ENCODE measurements around the gene SH3GL1.

DNA sequence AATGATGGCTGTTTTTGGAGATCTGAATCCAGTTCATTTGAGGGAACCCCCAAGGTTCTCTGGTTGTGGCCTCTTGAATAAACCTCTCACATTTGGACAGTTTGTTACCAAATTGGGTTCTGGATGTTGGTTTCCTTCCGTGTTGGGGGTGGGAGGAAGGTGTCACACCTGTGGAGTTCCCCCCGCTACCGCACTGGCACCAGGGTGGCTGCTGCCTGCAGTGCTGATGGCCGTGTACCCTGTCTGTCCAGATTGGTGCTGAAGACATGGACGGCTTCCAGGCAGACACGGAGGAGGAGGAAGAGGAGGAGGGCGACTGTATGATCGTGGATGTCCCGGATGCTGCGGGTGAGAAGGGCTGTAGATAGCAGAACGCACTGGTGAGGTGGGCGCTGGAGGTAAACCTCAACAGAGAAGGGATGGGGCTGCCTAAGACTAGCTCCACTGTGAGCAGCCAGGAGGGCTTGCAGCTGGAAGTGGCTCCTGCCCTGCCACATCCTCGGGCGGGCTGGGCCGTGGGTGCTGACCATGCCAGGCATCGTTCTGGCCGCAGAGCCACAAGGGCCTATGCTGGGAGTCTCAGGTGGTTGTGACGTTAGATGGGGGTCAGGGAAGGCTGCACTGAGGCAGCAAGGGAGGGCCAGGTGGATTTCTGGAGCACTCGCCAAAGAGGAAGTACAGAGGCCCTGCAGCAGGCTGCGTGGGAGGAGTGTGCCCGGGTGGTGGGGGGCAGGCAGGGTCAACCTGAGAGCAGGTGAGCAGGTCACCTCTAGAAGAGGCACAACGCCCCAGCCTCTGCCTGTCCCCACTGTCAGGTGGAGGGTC lies 41.9 kb upstream of the SH3GL1 start:
- TF ChIP-seq, protein P1, sequence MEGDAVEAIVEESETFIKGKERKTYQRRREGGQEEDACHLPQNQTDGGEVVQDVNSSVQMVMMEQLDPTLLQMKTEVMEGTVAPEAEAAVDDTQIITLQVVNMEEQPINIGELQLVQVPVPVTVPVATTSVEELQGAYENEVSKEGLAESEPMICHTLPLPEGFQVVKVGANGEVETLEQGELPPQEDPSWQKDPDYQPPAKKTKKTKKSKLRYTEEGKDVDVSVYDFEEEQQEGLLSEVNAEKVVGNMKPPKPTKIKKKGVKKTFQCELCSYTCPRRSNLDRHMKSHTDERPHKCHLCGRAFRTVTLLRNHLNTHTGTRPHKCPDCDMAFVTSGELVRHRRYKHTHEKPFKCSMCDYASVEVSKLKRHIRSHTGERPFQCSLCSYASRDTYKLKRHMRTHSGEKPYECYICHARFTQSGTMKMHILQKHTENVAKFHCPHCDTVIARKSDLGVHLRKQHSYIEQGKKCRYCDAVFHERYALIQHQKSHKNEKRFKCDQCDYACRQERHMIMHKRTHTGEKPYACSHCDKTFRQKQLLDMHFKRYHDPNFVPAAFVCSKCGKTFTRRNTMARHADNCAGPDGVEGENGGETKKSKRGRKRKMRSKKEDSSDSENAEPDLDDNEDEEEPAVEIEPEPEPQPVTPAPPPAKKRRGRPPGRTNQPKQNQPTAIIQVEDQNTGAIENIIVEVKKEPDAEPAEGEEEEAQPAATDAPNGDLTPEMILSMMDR (conservative IDR thresholded peaks at IDR 0.05; ENCODE audit: low read depth, low read length), result no peak
- no peak for TF ChIP-seq EZH2 (IDR thresholded peaks at IDR 0.05; ENCODE audit: low read length, unreplicated experiment)
